HEK293T (cell line): ENCODE results near the gene ACOXL.

Experiments
- ARNT ChIP-seq: fragments of 450-650 bp; IDR thresholded peaks from 2 replicates; pipeline ENCODE4 v1.6.1; 2017; ENCODE audit warnings: mild to moderate bottlenecking
- FOXA1 ChIP-seq: fragments of 450-650 bp; IDR thresholded peaks from 2 replicates; pipeline ENCODE4 v1.6.1; 2016; ENCODE audit warnings: mild to moderate bottlenecking
- TARDBP ChIP-seq: fragments of 450-650 bp; IDR thresholded peaks from 2 replicates; pipeline ENCODE4 v1.6.1; 2016

DNA sequence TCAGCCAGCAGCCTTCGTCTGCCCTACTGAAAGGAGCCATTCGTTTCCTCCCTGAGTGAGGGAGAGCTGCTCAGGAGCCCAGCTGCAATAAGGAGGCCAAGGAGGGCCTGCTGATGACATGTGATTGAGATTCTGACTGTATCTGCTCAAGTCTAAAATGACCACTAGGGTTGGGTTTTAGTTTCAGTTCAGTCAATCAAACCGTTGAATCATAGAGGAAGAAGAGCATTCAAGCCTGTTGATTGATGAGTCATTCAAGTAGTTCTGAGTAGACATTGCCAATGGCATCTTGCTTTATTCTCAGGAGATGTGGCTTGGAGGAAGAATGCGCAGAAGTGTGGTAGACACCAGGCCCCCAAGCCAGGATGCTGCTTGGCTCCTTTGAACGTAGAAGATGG, 368.4 kb downstream of the ACOXL start:
- no peak for TF ChIP-seq TARDBP
- no peak for TF ChIP-seq ARNT
- no peak for TF ChIP-seq FOXA1
